Keratinocyte (primary cell): ENCODE data around the gene ALPP. TPM values are rescaled to one million over a fixed set of nuclear protein-coding genes. Genes with fewer than 3 reads are reported as not detected.

ENCODE experiments used
- DNase-seq: peaks from one replicate; pipeline ENCODE4 v3.0.0-alpha.2; 2011; ENCODE audit warnings: low read depth, missing footprints, low spot score
- FAIRE-seq: peaks from 2 replicates; lab custom pipeline; 2011; peaks lifted over from hg19 to GRCh38; lab: Jason Lieb, UNC
- H2AFZ ChIP-seq: 2 replicates; pipeline ENCODE4 v1.6.0; 2012; ENCODE audit warnings: low read length, control low read depth, inconsistent platforms; ENCODE audit not compliant: control insufficient read depth
- H3K27ac ChIP-seq: 2 replicates; pipeline ENCODE4 v1.5.1; 2011; ENCODE audit warnings: low read length; ENCODE audit not compliant: control insufficient read depth, insufficient read depth
- H3K27me3 ChIP-seq: 3 replicates; pipeline ENCODE4 v1.6.0; 2011; ENCODE audit warnings: low read length; ENCODE audit not compliant: control insufficient read depth, insufficient read depth; ENCODE audit errors: extremely low read depth
- H3K36me3 ChIP-seq, 2 experiments: 2 replicates in 1 of 2; 3 replicates in 1 of 2; pipeline ENCODE4 v1.5.1; 2011; ENCODE audit warnings: low read length in 2 of 2, mild to moderate bottlenecking in 1 of 2; ENCODE audit not compliant: control insufficient read depth in 2 of 2, insufficient read depth in 2 of 2; ENCODE audit errors: extremely low read depth in 1 of 2
- H3K4me1 ChIP-seq: 3 replicates; pipeline ENCODE4 v1.5.1; 2011; ENCODE audit warnings: low read length; ENCODE audit not compliant: control insufficient read depth, insufficient read depth; ENCODE audit errors: extremely low read depth
- H3K4me2 ChIP-seq: 3 replicates; pipeline ENCODE4 v1.6.0; 2011; ENCODE audit warnings: low read depth, low read length; ENCODE audit not compliant: control insufficient read depth, insufficient read depth; ENCODE audit errors: extremely low read depth
- H3K4me3 ChIP-seq, 3 experiments: fragments of 200-600 bp in 1 of 3; sonication (generic) in 1 of 3; 2 replicates in 2 of 3; 3 replicates in 1 of 3; pipeline ENCODE4 v1.5.1; 2011 to 2016; ENCODE audit warnings: low read length in 3 of 3, mild to moderate bottlenecking in 3 of 3, control low read depth in 2 of 3, inconsistent platforms in 1 of 3, low read depth in 1 of 3, mixed read lengths in 1 of 3, mixed run types in 1 of 3, moderate library complexity in 1 of 3; ENCODE audit not compliant: control insufficient read depth in 2 of 3, insufficient read depth in 2 of 3; ENCODE audit errors: extremely low read depth in 1 of 3
- H3K79me2 ChIP-seq: 2 replicates; pipeline ENCODE4 v1.6.0; 2012; ENCODE audit warnings: low read length; ENCODE audit not compliant: control insufficient read depth, insufficient read depth
- H3K9ac ChIP-seq: 3 replicates; pipeline ENCODE4 v1.6.0; 2011; ENCODE audit warnings: low read length; ENCODE audit not compliant: control insufficient read depth, insufficient read depth; ENCODE audit errors: extremely low read depth
- H3K9me1 ChIP-seq: 3 replicates; pipeline ENCODE4 v1.6.0; 2011; ENCODE audit warnings: low read length; ENCODE audit not compliant: control insufficient read depth, insufficient read depth; ENCODE audit errors: extremely low read depth
- H3K9me3 ChIP-seq: 2 replicates; pipeline ENCODE4 v1.5.1; 2012; ENCODE audit warnings: low read depth, low read length; ENCODE audit not compliant: control insufficient read depth
- H4K20me1 ChIP-seq: 3 replicates; pipeline ENCODE4 v1.6.0; 2011; ENCODE audit warnings: low read length; ENCODE audit not compliant: control insufficient read depth, insufficient read depth; ENCODE audit errors: extremely low read depth
- CTCF ChIP-seq, 3 experiments: IDR thresholded peaks in 1 of 3; conservative IDR thresholded peaks in 1 of 3; optimal IDR thresholded peaks in 1 of 3; 2 replicates in 2 of 3; 3 replicates in 1 of 3; pipeline versions ENCODE3 to v1.5.1; 2011; ENCODE audit warnings: low read length in 3 of 3, mild to moderate bottlenecking in 3 of 3, moderate library complexity in 2 of 3, control low read depth in 1 of 3, inconsistent platforms in 1 of 3; ENCODE audit not compliant: insufficient read depth in 2 of 3; ENCODE audit errors: extremely low read depth in 1 of 3
- EZH2 ChIP-seq: IDR thresholded peaks from one replicate; pipeline ENCODE4 v1.6.1; 2012; ENCODE audit warnings: inconsistent platforms, mild to moderate bottlenecking, low read length, moderate library complexity
- dilution Hi-C: fragments of 300-500 bp; cut with MboI; formaldehyde crosslinking; loops from one replicate; pipeline ENCODE4 v1.7.0; 2020; ENCODE audit warnings: low sequenced_read_pairs; ENCODE audit not compliant: extremely low pct_ligation_motif_present
- polyA plus RNA-seq, 5 experiments: library from polyadenylated mRNA; depleted of rRNA in 3 of 5; stranded (reverse) in 3 of 5; stranded (forward) in 1 of 5; unstranded in 1 of 5; fragments of >200 nt; gene quantifications; 1 replicate in 1 of 5; 2 replicates in 3 of 5; 3 replicates in 1 of 5; pipeline versions ENCODE4 v1.2.1 to v1.2.3, GENCODE V29; 2011 to 2012; ENCODE audit warnings: missing spikeins in 2 of 5, low read depth in 1 of 5, low replicate concordance in 1 of 5

The ALPP gene
- polyA plus RNA-seq, 1 donor (not counting 4 experiments of a cell fraction or from before 2014, with no cell fraction given), result not detected

GRCh38 chr2:232395586-232395985, 17.0 kb downstream of the ALPP start:
- H3K27ac ChIP-seq, result no peak overlapping the region
- DNase-seq (no peak), FAIRE-seq (no peak)
- no peaks in the 10 kb centered on the region for H3K9me1 ChIP-seq
- no peak overlapping the region for H3K9ac ChIP-seq
- H3K4me3 ChIP-seq, result no peak overlapping the region
- H4K20me1 ChIP-seq, result no peaks in the 10 kb centered on the region
- H3K4me1 ChIP-seq, result no peaks in the 10 kb centered on the region
- no peak overlapping the region for H3K4me2 ChIP-seq
- H3K27me3 ChIP-seq, result peaks cover 4% of the 10 kb centered on the region
- H3K36me3 ChIP-seq, result no peaks in the 10 kb centered on the region
- H2AFZ ChIP-seq, result no peak overlapping the region
- H3K9me3 ChIP-seq, result no peaks in the 10 kb centered on the region
- dilution Hi-C loops, result no loop called here
- H3K79me2 ChIP-seq, result no peaks in the 10 kb centered on the region
- TF ChIP-seq CTCF (optimal IDR thresholded peaks at IDR 0.05 in 1 of 3, IDR thresholded peaks at IDR 0.05 in 1 of 3, conservative IDR thresholded peaks at IDR 0.05 in 1 of 3; ENCODE audit: extremely low read depth in 1 of 3, insufficient read depth in 2 of 3, low read length in 3 of 3), result no peak
- no peak for TF ChIP-seq EZH2

- no peaks in the 10 kb centered on the region for H3K27me3 ChIP-seq
- H3K36me3 ChIP-seq, result no peaks in the 10 kb centered on the region
- no peaks in the 10 kb centered on the region for H4K20me1 ChIP-seq
- no peak overlapping the region for H3K9ac ChIP-seq
- no peaks in the 10 kb centered on the region for H3K9me3 ChIP-seq
- FAIRE-seq, result no peak
- no peak for DNase-seq
- H3K27ac ChIP-seq, result no peak overlapping the region
- no peaks in the 10 kb centered on the region for H3K4me1 ChIP-seq
- H3K79me2 ChIP-seq, result no peaks in the 10 kb centered on the region
- TF ChIP-seq EZH2 (no peak), CTCF (optimal IDR thresholded peaks at IDR 0.05 in 1 of 3, IDR thresholded peaks at IDR 0.05 in 1 of 3, conservative IDR thresholded peaks at IDR 0.05 in 1 of 3; ENCODE audit: extremely low read depth in 1 of 3, insufficient read depth in 2 of 3, low read length in 3 of 3) (no peak)
- no peak overlapping the region for H3K4me3 ChIP-seq
- dilution Hi-C loops, result no loop called here
- no peak overlapping the region for H3K4me2 ChIP-seq
- H2AFZ ChIP-seq, result no peak overlapping the region
- no peaks in the 10 kb centered on the region for H3K9me1 ChIP-seq
These were observed 18.1 kb downstream of the ALPP start for GRCh38 chr2:232396683-232397082.
